GM12891 (cell line): ENCODE measurements around the gene GJA3.

ENCODE experiments used
- DNase-seq: peaks from one replicate; pipeline ENCODE4 v3.0.0; 2011; ENCODE audit warnings: low spot score; ENCODE audit not compliant: insufficient read length
- FAIRE-seq: peaks from 2 replicates; lab custom pipeline; 2011; peaks lifted over from hg19 to GRCh38; lab: Jason Lieb, UNC
- PAX5 ChIP-seq: IDR thresholded peaks from 2 replicates; pipeline ENCODE4 v1.6.1; 2011; ENCODE audit warnings: low read length, moderate library complexity, mild to moderate bottlenecking; ENCODE audit not compliant: insufficient read depth, severe bottlenecking
- POLR2A ChIP-seq: IDR thresholded peaks from 2 replicates; pipeline ENCODE4 v1.6.1; 2011; ENCODE audit warnings: low read depth, low read length, control low read depth
- POLR2AphosphoS5 ChIP-seq: IDR thresholded peaks from 2 replicates; pipeline ENCODE4 v1.6.1; 2011; ENCODE audit warnings: low read depth, low read length, control low read depth
- POU2F2 ChIP-seq: IDR thresholded peaks from 2 replicates; pipeline ENCODE4 v1.6.1; 2011; ENCODE audit warnings: low read depth, mild to moderate bottlenecking, control low read depth, low read length, moderate library complexity
- SPI1 ChIP-seq: IDR thresholded peaks from 2 replicates; pipeline ENCODE4 v1.6.1; 2011; ENCODE audit warnings: low read depth, low read length, control low read depth
- TAF1 ChIP-seq: IDR thresholded peaks from 2 replicates; pipeline ENCODE4 v1.6.1; 2011; ENCODE audit warnings: low read depth, low read length, control low read depth

The GJA3 gene

DNA sequence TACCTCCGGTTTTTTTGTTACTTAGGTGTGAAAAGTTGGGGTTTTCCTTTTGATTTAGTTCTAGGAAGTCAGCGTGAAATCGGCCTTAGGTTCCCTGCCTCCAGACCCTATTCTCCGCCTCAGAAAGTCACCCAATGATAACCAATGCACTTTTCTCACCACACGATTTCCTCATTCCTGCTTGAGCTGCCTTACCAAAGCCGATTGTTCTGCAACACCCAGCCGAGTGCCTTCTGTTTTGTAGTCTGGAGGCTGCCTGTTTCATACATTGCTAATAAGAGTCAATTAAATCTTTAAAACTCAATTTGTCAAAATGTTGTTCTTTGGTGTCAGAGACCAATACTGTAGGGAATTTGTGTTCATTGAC, 39.7 kb downstream of the GJA3 start:
- FAIRE-seq (no peak), DNase-seq (no peak)
- TF ChIP-seq POU2F2 (no peak), TAF1 (no peak), POLR2AphosphoS5 (no peak), POLR2A (no peak), SPI1 (no peak), PAX5 (no peak)

DNA sequence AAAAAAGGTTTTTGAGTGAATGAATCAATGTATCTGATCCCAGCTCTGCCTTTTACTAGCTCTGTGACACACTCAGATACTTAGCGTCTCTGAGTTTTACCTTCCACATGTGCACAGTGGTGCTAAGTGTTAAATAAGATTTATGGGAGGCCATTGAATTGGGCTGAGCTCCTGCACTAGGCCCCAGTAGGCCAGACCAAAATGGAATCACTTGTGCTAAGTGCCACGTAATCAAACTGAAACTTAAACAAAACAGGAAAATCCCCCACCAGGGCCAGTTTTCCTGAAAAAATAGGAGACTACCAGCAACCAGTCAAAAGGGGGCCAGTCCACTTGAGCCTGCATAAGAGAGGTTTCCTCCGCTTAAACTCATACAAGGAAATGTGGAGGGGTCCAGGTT, 40.9 kb downstream of the GJA3 start:
- TF ChIP-seq POU2F2 (no peak), TAF1 (no peak), SPI1 (no peak), PAX5 (no peak), POLR2A (no peak), POLR2AphosphoS5 (no peak)
- FAIRE-seq (no peak), DNase-seq (no peak)

DNA sequence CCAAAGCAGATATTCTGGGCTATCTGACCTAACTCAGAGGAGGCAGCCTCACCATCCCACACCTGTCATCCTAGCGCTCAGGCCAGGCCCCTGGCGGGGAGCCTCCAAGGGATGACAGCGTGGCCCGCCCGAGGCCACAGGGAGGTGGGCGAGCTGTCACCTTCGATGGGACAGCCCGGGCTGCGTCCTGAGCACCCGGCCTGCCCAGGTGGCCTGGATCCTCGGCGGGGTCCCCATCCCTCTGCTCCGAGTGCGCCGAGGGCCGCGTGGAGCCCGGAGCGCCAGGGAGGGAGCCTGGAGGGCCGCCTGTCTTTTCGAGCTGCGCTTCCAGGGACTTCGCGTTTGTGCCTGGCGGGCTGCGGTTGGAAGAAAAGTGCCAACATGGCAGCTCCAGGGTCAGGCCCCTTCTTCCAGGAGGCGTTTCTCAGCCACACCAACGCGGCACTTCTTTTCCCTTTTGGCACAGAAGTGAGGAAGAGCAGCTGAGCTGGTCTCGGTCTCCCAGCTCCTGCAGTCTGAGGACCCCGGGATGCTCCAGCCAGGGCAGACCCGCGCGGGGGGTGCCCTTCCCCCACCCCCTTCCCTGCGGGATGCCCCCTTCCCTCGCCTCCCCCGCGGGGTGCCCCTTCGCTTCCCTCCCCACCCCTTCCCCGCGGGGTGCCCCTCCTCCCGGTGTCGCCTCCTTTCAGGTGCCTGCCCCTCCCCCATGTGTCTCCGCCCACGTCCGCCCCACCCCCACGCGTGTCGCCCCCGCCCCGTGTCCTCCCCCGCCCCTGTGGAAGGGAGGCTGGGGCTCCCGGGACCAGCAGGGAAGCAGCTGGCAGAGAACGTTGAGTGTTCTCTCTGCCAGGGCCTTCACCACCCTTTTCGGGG, 42.3 kb downstream of the GJA3 start:
- FAIRE-seq, result peak; percentile 73
- no peak for DNase-seq
- no peak for TF ChIP-seq PAX5
- TF ChIP-seq POU2F2, result no peak
- no peak for TF ChIP-seq SPI1
- TF ChIP-seq POLR2A, result no peak
- TF ChIP-seq TAF1, result no peak
- TF ChIP-seq POLR2AphosphoS5, result no peak

- FAIRE-seq, result no peak
- DNase-seq, result no peak
- TF ChIP-seq POLR2AphosphoS5 (no peak), POU2F2 (no peak), TAF1 (no peak), POLR2A (no peak), SPI1 (no peak), PAX5 (no peak)
Measured at GRCh38 chr13:20116213-20116612, 44.6 kb downstream of the GJA3 start.

- DNase-seq (no peak), FAIRE-seq (no peak)
- TF ChIP-seq PAX5 (no peak), POU2F2 (no peak), POLR2AphosphoS5 (no peak), SPI1 (no peak), POLR2A (no peak), TAF1 (no peak)
Measured at GRCh38 chr13:20114066-20114610, 46.7 kb downstream of the GJA3 start.

DNA sequence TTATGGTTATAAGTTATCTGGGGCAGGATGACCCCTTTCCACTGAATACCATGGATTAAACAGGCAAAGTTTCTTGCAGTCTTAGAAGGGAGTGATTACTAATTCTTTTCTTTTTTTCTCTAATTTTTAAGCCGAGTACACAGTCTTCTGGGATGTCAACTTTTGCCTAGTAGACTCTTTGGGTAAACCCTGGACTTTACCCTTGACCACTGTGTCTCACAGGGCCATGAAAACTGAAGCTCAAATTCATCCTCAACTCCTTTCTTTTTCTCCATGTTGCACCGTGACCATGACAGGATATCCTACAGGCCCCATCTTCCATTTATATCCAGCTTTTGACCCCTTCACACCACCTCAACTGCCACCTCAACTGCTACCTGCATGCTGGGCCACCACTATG, 51.8 kb downstream of the GJA3 start:
- FAIRE-seq (no peak), DNase-seq (no peak)
- TF ChIP-seq POLR2AphosphoS5 (no peak), PAX5 (no peak), TAF1 (no peak), POLR2A (no peak), POU2F2 (no peak), SPI1 (no peak)

DNA sequence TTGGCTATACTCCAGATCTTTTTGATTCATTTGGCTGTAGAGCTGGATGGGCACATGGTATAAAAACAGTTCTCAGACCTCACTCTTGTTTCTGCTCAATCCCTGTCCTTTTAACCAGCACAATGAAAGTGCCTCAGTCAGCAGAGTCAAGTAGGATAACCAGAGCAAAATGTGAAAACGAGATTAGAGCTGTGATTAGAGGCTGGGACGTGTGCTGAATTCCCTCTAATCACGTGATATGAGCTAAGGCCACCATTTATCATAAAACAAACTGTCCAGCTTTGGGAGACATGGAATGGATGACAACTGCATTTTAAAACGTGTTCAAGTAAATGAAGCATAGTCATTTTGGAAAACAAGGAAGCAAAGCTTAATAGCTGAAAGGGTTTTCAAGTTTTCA, 54.1 kb downstream of the GJA3 start:
- TF ChIP-seq PAX5, result no peak
- TF ChIP-seq POU2F2, result no peak
- TF ChIP-seq POLR2A, result no peak
- no peak for TF ChIP-seq POLR2AphosphoS5
- TF ChIP-seq SPI1, result no peak
- no peak for TF ChIP-seq TAF1
- FAIRE-seq (no peak), DNase-seq (no peak)

DNA sequence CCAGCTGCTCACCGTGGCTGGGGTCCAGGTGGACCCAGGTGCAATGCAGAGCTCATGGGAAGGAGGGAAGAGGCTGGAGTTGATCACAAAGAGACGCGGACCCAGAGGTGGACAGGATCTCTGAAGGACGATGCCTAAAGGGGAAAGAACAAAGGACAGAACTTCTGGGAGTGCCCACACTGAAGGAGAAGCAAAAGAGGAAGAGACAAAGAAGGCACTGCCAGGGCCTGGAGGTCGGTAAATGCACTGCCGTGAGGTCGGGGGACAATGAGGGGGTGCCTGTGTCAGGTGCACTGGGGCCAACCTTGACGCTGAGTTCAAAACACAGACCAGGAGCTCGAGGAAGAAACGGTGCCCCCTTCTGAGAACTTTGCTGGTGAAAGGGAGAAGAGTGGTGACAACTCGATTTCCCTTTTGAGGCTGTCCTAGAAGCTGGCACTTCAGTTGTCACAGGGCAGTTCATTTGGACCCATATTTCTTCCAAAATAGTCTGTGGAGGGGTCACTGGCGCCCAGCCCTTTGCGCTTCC, 55.6 kb downstream of the GJA3 start:
- DNase-seq (no peak), FAIRE-seq (no peak)
- no peak for TF ChIP-seq TAF1
- TF ChIP-seq POLR2AphosphoS5, result no peak
- TF ChIP-seq PAX5, result no peak
- no peak for TF ChIP-seq POLR2A
- no peak for TF ChIP-seq POU2F2
- no peak for TF ChIP-seq SPI1

GRCh38 chr13:20102525-20103180, 58.2 kb downstream of the GJA3 start:
- TF ChIP-seq POU2F2, result no peak
- no peak for TF ChIP-seq POLR2A
- TF ChIP-seq TAF1, result no peak
- TF ChIP-seq SPI1, result no peak
- no peak for TF ChIP-seq POLR2AphosphoS5
- TF ChIP-seq PAX5, result no peak
- no peak for DNase-seq
- FAIRE-seq, result no peak
